Dermis microvascular lymphatic vessel endothelial cell (primary cell): ENCODE results near the gene TTC1. TPM values are rescaled to one million over a fixed set of nuclear protein-coding genes. Genes with fewer than 3 reads are reported as not detected.
"Not testable (repeated sequence)": the region's sequence is repeated elsewhere in the genome, so short reads cannot be mapped to it uniquely, and the experiment has no call there.

Experiments
- DNase-seq, 2 donors: peaks; one replicate each; pipeline versions ENCODE4 v3.0.0 to v3.0.0-alpha.2; 2010; ENCODE audit warnings: low read depth in 2 of 2
- total RNA-seq: library from RNA; depleted of rRNA; stranded (reverse); fragments of >200 nt; gene quantifications from 2 replicates; pipeline ENCODE4 v1.2.1, GENCODE V29; 2014

TTC1 gene
- total RNA-seq, 1 donor from 2014 or later: 38.9 TPM

DNA sequence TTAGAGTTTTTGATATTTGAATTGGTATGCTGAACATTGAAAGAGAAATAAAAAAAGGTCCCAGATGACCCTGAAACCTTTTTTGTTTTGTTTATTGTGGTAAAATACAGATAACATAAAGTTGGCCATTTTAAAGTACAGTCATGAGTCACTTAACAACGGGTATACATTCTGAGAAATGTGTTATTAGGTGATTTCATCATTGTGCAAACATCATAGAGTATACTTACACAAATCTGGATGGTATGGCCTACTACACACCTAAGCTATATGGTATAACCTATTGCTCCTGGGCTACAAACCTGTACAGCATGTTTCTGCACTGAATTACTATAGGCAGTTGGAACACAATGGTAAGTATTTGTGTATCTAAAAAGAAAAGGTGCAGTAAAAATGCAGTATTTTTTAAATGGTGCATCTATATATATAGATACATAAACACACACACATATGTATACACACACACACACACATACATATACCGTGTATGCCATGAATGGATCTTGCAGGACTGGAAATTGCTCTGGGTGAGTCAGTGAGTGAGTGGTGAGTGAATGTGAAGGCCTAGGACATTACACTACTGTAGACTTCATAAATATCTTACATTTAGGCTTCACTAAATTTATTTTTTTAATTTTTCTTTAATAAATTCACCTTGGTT lies 31.0 kb downstream of the TTC1 start:
- no peak for DNase-seq

DNA sequence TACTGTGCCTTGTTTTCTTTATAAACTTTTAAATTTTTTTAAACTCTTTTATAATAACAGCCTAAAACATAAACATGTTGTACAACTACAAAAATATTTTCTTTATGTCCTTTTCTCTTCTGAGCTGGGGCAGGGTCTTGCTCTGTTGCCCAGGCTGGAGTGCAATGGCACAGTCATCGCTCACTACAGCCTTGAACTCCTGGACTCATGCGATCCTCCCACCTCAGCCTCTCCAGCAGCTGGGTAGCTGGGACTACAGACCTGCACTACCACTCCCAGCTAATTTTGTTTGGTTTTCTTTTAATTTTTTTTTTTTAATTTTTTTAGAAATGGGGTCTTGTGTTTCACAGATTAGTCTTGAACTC lies 31.5 kb downstream of the TTC1 start:
- no peak for DNase-seq

DNA sequence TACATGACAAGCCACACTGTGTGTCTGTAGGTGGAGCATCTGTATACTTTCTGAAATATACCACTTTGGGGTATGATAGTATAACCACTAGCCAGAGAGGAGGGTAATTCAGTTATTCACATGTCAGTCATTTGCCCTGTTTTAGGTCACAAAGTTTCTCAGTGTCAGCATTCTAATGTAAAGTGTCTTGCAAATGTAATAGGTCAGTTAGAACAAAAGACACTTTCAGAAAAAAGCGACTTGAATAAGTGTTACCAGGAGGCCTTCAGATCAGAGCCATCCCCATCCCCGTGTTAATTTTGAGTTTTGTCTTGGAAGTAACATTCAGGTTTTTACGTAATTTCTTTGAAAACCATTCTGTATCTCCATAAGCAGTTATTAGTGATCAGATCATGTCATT lies 33.7 kb downstream of the TTC1 start:
- no peak for DNase-seq

DNA sequence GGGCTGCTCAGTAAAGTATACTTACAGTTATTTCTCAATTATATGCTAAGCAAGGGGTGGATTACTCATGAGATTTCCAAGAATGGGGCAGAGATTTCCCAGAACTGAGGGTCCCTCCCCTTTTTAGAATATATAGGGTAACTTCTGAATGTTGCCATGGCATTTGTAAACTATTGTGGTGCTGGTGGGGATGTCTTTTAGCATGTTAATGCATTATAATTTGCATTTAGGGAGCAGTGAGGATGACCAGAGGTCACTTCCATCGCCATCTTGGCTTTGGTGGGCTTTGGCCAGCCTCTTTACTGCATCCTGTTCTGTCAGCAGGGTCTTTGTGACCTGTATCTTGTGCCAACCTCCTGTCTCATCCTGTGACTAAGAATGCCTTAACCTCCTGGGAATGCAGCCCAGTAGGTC lies 35.5 kb downstream of the TTC1 start:
- DNase-seq: peak in 1 of 2 donors; percentile 23

DNA sequence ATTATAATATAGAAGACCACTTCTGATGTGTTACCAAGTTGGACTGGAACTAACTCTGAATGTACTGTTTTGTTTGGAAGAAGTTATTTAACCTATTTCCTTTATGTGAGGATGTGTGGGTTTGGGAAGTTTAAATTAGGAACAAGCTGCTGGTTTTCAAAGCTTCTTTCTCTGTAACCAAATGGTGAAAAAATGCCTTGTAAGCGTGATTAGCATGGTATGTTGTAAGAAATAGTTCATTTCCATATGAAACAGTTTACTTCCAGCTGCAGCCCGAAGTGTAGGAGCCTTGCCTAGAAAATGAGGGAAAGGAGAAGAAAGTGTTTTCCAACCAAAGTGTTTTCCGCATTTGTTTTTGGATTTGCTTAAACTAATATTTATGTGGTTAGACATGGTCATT lies 36.0 kb downstream of the TTC1 start:
- DNase-seq: no peak

DNA sequence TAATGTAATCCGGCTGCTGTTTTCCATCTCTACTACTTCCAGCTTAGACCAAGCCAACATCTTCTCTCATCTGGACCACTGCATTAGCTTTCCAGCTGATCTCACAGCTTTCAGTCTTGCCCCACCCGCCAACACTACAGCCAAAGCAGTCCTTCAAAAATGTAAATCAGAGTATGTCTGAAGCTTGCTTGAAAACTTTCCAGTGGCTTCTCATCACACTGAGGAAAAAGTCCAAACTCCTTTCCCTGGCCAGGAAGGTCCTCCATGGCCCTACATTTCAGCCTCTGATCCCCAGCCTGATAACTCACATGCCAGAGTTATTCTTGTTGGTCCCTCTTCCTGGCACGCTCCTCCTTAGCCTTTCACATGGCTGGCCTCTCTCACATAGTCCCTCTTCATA lies 38.5 kb downstream of the TTC1 start:
- no peak for DNase-seq

DNA sequence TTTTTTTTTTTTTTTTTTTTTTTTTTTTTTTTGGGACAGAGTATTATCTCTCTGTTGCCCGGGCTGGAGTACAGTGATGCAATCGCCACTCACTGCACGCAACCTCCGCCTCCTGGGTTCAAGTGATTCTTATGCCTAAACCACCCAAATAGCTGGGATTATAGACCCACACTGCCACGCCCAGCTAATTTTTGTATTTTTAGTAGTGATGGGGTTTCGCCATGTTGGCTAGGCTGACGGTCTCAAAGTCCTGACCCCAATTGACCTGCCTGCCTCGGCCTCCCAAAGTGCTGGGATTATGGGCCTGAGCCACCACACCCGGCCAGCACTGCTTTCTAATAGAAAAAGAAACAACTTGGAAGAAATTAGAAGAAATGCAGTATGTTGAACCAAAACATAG lies 39.2 kb downstream of the TTC1 start:
- no peak for DNase-seq

DNA sequence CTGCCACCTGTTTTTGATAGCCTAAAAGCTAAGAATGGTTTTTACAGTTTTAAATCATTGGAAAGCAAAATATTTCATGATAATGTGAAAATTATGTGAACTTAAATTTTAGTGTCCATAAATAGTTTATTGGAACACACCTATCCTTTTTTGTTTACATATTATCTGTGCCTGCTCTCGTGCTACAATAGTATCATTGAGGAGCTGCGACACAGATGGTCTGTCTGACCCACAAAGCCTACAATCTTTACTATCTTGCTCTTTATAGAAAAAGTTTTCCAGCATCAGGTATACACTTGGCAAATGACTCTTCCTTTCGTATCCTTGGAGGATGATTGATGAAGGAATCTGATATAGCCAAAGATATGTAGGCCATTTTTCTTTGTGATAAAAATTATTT lies 40.2 kb downstream of the TTC1 start:
- DNase-seq: no peak

DNA sequence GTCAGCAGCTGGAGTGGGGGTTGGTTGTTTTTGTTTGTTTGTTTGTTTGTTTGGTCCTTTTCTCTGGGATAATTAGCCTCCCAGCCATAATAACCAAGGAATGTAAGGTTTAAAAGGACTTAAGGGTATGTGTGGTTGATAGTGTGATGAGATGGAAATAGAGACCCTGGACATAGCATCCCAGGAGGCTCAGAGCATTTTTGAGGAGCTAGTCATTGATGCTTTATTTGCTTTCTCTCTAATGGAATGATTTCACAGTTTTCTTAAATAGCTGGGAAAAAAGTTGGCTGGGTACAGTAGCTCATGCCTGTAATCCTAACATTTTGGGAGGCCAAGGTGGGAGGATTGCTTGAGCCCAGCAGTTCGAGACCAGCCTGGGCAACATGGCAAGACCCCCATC lies 45.1 kb downstream of the TTC1 start:
- no peak for DNase-seq

DNA sequence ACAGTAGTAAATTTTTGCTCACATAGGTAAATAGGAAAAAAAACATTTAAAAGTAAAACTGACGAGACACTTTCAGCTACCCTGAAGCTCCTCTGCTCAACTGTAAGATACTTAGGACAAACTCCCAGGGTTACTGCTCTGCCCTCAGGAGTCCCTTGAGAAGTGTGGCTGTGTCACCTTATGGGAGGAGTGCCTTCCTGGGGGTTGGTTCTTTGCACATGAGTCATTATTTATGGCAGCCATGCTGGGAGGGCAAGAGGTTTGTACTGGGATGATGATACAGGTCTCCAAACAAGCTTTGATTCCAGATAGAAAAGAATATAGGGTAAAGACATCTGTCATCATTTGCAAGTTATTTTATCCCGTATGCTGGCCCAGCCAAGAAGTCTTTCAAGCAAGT lies 45.9 kb downstream of the TTC1 start:
- no peak for DNase-seq

DNA sequence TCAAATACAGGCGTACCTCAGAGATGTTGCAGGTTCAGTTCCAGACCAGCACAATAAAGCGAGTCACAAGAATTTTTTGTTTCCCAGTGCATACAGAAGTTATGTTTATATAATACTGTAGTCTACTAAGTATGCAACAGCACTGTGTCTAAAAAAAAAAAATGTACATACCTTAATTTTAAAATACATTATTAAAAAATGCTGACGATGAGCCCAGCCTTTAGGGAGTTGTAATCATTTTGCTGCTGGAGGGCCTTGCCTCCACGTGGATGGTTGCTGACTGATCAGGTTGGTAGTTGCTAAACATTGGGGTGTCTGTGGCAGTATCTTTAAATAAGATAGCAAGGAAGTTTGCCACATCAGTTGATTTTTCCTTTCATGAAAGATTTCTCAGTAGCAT lies 48.3 kb downstream of the TTC1 start:
- no peak for DNase-seq

DNA sequence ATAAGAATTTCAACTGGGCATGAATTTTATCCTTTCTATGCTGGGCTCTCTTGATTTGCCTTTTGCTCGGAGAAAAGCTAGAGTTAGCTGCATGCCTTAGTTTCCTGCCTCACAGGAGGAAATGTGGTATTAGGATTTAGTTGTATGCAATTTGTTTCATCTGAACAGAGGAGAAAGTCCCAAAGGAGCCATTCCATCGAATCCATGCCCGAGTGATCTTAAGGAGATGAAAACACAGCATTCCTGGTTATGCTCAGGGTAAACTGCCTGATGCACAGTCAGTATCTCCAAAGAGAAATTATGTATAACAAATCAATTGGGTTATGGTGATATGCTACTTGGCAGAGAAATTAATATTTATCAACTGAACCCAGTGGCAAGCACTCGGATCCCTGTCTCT lies 51.1 kb downstream of the TTC1 start:
- DNase-seq: no peak

DNA sequence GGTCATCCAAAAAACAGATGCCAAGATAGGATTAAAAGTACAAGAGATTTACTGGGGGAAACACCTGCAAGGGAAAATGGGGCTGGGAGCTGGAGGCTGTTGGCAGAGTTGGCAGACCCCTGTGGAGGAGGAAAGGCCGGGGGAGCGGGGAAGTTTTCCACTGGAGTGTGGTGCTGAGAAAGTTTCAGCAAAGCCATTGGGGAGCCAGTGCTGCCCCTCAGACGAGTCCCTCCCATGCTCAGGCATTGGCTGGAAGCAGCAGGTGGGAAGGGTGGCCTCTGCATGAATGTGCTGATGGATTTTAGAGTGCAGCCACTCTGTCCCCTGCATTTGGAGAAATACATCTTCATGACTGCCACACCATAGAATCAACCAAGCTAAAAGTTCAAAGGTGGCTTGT lies 52.8 kb downstream of the TTC1 start:
- DNase-seq: no peak

DNA sequence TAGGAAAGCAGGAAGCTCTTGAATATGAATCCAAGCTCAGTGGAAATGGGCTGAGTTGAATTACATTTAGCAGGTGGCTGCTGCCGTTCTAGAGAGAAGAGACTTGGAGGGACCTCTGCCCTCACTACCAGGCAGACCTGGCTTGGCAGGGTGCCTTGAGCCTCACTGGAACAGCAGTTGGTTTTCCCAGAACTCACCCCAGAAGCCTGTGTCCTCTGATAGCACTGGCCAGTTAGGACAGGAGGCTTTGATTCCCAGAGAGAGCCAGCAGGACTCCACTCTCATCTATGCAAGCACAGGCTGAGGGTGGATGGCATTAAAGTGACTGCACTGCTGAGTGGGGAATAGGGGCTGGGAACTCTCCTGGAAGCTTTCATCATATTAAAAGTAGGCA lies 55.5 kb downstream of the TTC1 start:
- DNase-seq: no peak

DNA sequence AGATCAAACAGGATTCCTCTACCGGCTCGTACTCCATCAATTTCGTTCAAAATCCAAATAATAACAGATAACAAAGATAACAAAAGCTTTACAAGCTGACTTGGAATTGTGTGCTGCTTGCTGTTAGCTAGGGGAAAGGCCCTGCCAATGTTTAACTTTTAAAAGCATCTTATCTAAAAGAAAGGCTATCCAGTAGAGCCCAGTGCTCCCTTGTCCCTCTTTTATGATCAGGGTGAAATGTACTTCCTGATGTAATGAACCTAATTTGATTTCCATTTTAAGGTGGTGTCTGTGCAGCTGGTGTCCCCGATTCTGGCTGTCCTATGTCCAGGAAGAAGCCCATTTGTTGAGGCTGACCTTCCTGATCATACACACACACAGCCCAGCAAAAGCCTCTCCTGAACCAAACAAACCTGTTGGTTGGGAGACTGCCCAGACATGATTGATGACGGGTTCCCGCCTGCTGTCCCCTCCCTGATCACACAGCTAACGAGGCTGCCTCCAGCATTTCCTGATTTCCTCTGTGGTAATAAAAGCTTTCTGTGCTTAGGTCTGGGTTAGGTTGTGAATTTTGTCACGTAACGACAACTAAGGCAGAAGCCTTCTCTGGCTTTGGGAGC lies 56.2 kb downstream of the TTC1 start:
- no peak for DNase-seq

DNA sequence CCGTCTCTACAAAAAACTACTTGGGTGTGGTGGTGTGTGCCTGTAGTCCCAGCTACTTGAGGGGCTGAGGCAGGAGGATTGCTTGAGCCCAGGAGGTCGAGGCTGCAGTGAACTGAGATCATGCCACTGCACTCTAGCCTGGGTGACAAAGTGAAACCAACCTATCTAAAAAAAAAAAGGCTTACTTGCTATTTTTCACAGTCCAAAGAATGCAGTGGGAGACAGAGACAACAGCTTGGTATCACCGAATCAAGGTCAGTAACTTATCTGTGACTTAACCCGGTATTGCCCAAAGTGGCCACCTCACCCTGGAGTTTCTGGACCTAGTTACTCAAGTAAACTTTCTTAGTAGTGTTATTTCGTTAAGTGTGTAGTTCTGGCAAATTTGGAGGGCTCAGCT lies 60.2 kb downstream of the TTC1 start:
- not testable (repeated sequence) for DNase-seq

DNA sequence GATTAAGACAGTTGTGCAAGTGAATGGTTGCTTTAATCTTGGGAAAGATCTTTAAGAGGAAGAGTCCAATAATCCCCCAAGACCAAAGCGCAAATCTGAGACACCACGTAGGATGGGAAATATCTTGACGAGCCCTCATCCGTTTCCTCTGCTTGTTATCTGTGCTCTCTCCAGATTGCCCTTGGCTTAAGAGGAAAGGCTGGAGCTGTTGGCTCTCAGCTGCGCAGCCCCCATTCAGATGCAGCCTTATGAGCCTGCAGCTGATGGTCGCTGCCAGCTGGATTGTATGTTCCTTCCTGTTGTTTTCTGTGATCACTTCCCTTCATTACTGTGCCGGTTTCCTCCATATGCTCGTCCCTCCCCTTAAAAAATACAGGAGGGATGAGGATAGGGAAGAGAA lies 62.6 kb downstream of the TTC1 start:
- DNase-seq: peak; percentile 70 to 84

DNA sequence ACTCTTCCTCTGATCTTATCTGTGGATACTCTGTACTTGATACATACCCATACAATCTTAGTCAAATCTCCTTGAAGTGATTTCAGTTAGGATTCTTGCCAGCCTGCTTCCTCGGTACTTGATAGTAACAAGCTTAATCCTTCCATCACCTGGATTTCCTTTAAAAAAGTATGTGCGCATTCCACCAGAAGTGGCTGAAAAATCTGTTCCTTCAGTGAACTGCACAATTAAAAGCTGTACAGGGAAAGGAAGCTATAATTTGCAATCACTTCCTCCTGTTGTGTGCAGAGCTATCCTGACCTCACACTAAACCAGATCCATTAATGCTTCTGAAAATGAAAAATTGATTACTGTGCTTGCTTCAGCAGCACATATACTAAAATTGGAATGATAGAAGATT lies 63.0 kb downstream of the TTC1 start:
- peak; percentile 27 to 43 for DNase-seq

DNA sequence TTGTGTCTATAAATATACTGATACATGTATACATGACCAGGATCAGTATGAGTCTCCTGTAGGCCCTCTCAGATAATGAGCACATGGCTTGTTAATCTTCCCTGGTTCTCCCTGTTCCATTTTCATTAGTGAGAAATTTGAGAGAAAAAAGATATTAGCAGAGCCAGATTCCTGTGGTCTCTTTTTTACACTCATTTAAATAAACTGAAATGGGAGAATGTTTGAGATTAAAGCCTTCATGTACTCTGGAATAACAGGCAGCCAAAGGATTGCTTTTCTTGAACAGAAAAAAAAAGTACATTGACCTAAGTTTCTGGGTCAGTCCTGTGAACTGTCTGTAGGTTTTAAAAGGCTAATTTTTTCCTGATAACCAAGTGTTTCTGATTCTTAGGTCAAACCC lies 66.1 kb downstream of the TTC1 start:
- DNase-seq: no peak

DNA sequence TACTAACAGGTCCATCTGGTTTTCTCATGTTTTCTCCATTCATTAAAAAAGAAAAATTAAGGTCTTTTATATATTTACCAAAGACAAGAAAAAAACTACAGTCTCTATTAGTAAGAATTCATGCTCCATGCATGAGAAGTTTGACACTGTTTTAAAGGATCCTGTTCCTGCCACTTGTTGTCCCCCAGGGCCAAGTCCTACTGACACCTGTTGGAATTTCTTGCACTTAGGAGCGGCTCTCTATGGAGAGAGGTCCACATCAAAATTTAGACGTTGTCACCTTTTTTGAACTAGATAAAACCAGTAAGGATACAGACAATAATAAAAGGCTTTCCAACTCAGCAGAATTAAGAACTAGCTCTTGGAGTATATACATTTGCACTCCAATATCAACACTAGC lies 68.1 kb downstream of the TTC1 start:
- DNase-seq: no peak

DNA sequence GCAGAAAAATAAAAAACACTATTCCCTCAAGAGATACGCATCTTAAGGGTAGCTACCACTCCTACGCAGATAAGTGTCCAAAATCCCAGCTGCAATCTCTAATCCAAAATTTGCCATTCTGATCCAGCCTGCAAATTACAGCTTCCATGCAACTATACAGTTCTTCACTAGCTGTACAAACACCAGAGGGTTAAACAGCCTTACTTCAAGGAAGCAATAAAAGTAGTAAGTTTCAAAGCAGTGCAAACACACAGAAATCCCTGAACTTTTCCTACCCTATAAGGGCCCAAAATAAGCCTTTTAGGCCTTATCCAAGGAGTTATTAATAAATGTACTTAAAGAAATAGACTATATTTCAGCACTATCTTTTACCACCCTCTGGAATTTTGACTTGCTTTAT lies 70.8 kb downstream of the TTC1 start:
- no peak for DNase-seq

DNA sequence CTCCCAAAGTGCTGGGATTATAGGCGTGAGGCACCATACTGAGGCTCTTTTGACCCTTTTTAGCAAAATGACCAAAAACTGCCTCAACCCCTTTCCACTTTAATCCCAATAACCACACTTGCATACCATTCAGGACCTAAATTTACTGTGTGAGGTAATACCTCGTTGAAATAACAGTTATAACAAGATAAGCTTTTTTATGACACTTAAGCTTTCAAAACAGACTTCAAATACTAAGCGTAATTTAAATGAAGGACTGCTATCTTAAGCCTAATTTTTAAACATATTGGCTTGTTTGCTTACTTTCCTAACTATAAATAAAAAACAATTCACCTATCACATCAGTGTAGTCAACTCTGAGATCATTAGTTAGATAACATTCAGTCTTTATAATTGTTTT lies 72.6 kb downstream of the TTC1 start:
- DNase-seq: no peak

DNA sequence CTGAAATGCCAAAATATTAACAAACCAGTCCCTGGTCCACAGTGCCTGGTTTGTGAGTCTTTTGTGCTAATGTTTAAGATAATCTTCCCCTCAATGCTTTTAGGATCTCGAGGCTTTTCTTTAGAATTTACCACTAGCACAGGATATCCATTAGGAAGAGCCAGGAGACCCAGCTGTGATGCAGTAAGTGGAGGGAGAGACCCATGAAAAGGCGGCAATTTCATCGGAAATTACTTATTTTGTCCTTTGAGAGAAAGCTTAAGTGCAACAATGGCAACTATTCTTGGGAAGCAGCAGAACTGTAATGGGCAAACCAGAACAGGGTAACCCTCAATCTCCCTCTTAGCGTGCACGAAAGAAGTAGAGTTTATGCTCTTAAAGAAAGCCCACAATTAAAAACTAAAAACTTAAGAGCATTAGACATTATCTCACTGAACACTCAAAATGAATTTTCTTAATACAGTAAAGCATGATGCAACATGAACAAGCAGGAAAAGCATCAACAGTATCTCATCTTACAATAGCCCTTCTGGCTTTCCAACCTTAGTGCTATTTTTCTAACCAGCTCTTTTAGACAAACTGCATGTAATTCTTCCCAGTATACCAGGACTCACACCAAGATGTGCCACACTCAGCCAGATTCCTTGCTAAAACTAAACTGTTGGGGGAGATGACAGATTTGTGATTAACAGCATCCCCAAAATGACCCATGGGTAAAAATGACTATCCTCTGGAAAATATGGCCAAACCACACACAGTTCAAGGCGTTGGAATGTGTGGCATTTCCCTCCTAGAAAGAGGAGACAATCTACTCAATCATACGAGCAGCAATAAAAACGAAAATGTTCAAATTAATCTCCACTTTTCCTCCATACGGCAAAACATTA lies 73.9 kb downstream of the TTC1 start:
- DNase-seq: peak; percentile 54 to 65
